ENCODE data around the gene TNFAIP8.

DNA sequence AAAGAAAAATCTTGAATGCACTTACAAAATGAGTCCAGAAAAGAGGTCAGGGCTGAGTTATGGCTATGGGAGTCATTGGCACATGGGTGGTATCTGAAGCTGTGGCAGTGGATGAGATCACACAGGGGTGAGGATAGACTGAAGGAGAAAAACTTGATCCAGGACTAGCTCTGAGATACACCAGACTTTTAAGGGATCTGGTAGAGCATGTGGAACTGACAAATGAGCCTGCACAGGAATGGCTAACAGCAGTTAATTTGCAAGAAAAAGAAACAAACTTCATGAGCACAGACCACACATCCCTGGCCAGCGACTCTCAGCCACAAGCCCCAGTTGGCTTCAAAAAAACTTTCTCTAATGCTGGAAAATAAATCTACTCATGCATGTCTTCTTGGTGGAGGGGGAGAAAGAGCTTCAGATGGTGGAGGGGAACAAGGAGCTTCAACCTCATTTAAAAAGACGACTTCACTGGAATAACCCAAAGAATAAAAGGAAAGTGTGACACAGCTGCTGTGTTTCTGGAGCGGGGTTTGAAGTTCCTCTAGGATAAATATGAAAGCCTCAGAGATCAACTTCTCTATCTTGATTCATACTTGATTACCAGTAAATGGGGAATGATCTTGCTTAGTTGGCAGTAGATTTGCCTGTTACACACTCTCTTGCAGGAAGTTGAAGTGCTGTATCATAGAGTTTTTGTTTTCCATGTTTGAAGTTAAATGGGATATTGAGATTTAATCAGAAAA, 33.6 kb downstream of the TNFAIP8 start:
- TF ChIP-seq, protein P1, sequence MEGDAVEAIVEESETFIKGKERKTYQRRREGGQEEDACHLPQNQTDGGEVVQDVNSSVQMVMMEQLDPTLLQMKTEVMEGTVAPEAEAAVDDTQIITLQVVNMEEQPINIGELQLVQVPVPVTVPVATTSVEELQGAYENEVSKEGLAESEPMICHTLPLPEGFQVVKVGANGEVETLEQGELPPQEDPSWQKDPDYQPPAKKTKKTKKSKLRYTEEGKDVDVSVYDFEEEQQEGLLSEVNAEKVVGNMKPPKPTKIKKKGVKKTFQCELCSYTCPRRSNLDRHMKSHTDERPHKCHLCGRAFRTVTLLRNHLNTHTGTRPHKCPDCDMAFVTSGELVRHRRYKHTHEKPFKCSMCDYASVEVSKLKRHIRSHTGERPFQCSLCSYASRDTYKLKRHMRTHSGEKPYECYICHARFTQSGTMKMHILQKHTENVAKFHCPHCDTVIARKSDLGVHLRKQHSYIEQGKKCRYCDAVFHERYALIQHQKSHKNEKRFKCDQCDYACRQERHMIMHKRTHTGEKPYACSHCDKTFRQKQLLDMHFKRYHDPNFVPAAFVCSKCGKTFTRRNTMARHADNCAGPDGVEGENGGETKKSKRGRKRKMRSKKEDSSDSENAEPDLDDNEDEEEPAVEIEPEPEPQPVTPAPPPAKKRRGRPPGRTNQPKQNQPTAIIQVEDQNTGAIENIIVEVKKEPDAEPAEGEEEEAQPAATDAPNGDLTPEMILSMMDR (IDR thresholded peaks at IDR 0.05): no peak
- no peak for TF ChIP-seq EZH2 (IDR thresholded peaks at IDR 0.05)

All from neural progenitor cell (in vitro differentiated cells).